ENCODE data around the gene TACC3. TPM values are rescaled to one million over a fixed set of nuclear protein-coding genes. Genes with fewer than 3 reads are reported as not detected.

Gene TACC3
- total and polyA plus RNA-seq, 7 experiments from 2014 or later: 70.5 to 165 (median 123) TPM

GRCh38 chr4:1792158-1792831, 71.0 kb downstream of the TACC3 start:
- ATAC-seq (no peak), DNase-seq (no peak)
- H3K27ac Mint-ChIP-seq: peak overlapping the region in 1 of 9 donors; percentile 56
- no peaks in the 10 kb centered on the region for H3K9me3 ChIP-seq (ENCODE audit: control insufficient read depth in 2 of 3, low read length in 3 of 3)
- intact Hi-C loops (cut with micrococcal nuclease): loop anchor here in 1 of 2 donors (2.0 to 5.0 kb wide), 2 partner anchors 25 to 1280 kb away; partner anchors contain the start of genes HTT and HTT-AS
- peaks cover 0 to 1% (median 0%) of the 10 kb centered on the region in 7 donors for H3K4me1 Mint-ChIP-seq
- H3K4me1 ChIP-seq (ENCODE audit: control insufficient read depth in 2 of 2, insufficient read depth in 2 of 2, low read length in 2 of 2): peaks cover 0 to 5% of the 10 kb centered on the region in 2 donors
- peak overlapping the region in 8 of 10 donors; percentile 34 to 72 (median 46) for H3K4me3 Mint-ChIP-seq
- peaks cover 0 to 12% of the 10 kb centered on the region in 2 donors for H3K27me3 ChIP-seq (ENCODE audit: control insufficient read depth in 2 of 2, insufficient read depth in 2 of 2, low read length in 2 of 2)
- no peaks in the 10 kb centered on the region for H3K36me3 ChIP-seq (ENCODE audit: control insufficient read depth in 2 of 3, insufficient read depth in 3 of 3, low read length in 3 of 3)
- no peaks in the 10 kb centered on the region for H3K9me3 Mint-ChIP-seq
- H3K36me3 Mint-ChIP-seq: no peaks in the 10 kb centered on the region
- H3K4me3 ChIP-seq (ENCODE audit: low read length): no peak overlapping the region
- POLR2A ChIA-PET: no interaction called here
- H3K27ac ChIP-seq (ENCODE audit: low read depth, low read length): no peak overlapping the region
- CTCF ChIA-PET: no interaction called here
- peaks cover 9 to 28% (median 11%) of the 10 kb centered on the region in 5 donors for H3K27me3 Mint-ChIP-seq

- CTCF ChIA-PET: no interaction called here
- H3K27me3 Mint-ChIP-seq: peaks cover 9 to 28% (median 11%) of the 10 kb centered on the region in 5 donors
- peaks cover 0 to 1% (median 0%) of the 10 kb centered on the region in 7 donors for H3K4me1 Mint-ChIP-seq
- ATAC-seq: peak; percentile 90
- H3K27ac Mint-ChIP-seq: peak within 1 kb of the TSS in 1 of 9 donors; percentile 56
- POLR2A ChIA-PET: no interaction called here
- no peaks in the 10 kb centered on the region for H3K9me3 Mint-ChIP-seq
- intact Hi-C loops (cut with micrococcal nuclease): loop anchor here in 1 of 2 donors (2.0 to 5.0 kb wide), 2 partner anchors 26 to 1279 kb away; partner anchors contain the start of genes HTT and HTT-AS
- H3K9me3 ChIP-seq (ENCODE audit: control insufficient read depth in 2 of 3, low read length in 3 of 3): no peaks in the 10 kb centered on the region
- H3K27ac ChIP-seq (ENCODE audit: low read depth, low read length): no peak within 1 kb of the TSS
- H3K4me3 Mint-ChIP-seq: peak within 1 kb of the TSS in 8 of 10 donors; percentile 34 to 72 (median 46)
- H3K4me3 ChIP-seq (ENCODE audit: low read length): no peak within 1 kb of the TSS
- H3K36me3 ChIP-seq (ENCODE audit: control insufficient read depth in 2 of 3, insufficient read depth in 3 of 3, low read length in 3 of 3): no peaks in the 10 kb centered on the region
- DNase-seq: peak in 3 of 9 donors; percentile 16 to 71 (median 31)
- H3K27me3 ChIP-seq (ENCODE audit: control insufficient read depth in 2 of 2, insufficient read depth in 2 of 2, low read length in 2 of 2): peaks cover 0 to 12% of the 10 kb centered on the region in 2 donors
- H3K36me3 Mint-ChIP-seq: no peaks in the 10 kb centered on the region
- peaks cover 0 to 5% of the 10 kb centered on the region in 2 donors for H3K4me1 ChIP-seq (ENCODE audit: control insufficient read depth in 2 of 2, insufficient read depth in 2 of 2, low read length in 2 of 2)
Measured at GRCh38 chr4:1792832-1793495, 71.6 kb downstream of the TACC3 start, which contains the start of gene FGFR3. FGFR3 (plus strand) TSS chr4:1793293; CDS start chr4:1793935, 642 bp downstream.

- H3K4me1 Mint-ChIP-seq: peaks cover 0 to 1% (median 0%) of the 10 kb centered on the region in 7 donors
- no peak overlapping the region for H3K4me3 Mint-ChIP-seq
- intact Hi-C loops (cut with micrococcal nuclease): loop anchor here in 1 of 2 donors (2.0 to 5.0 kb wide), 2 partner anchors 27 to 1279 kb away; partner anchors contain the start of genes HTT and HTT-AS
- H3K9me3 Mint-ChIP-seq: no peaks in the 10 kb centered on the region
- H3K9me3 ChIP-seq (ENCODE audit: control insufficient read depth in 2 of 3, low read length in 3 of 3): no peaks in the 10 kb centered on the region
- no peak overlapping the region for H3K4me3 ChIP-seq (ENCODE audit: low read length)
- H3K27me3 ChIP-seq (ENCODE audit: control insufficient read depth in 2 of 2, insufficient read depth in 2 of 2, low read length in 2 of 2): peaks cover 0 to 12% of the 10 kb centered on the region in 2 donors
- ATAC-seq (peak; percentile 65), DNase-seq (peak in 3 of 9 donors; percentile 24 to 51 (median 30))
- H3K36me3 Mint-ChIP-seq: no peaks in the 10 kb centered on the region
- peaks cover 9 to 28% (median 15%) of the 10 kb centered on the region in 5 donors for H3K27me3 Mint-ChIP-seq
- no peak overlapping the region for H3K27ac Mint-ChIP-seq
- no peak overlapping the region for H3K27ac ChIP-seq (ENCODE audit: low read depth, low read length)
- no peaks in the 10 kb centered on the region for H3K36me3 ChIP-seq (ENCODE audit: control insufficient read depth in 2 of 3, insufficient read depth in 3 of 3, low read length in 3 of 3)
- peaks cover 0 to 5% of the 10 kb centered on the region in 2 donors for H3K4me1 ChIP-seq (ENCODE audit: control insufficient read depth in 2 of 2, insufficient read depth in 2 of 2, low read length in 2 of 2)
- ChIA-PET POLR2A (no interaction called here), CTCF (no interaction called here)
Measured at GRCh38 chr4:1793496-1793840, 72.1 kb downstream of the TACC3 start.

- intact Hi-C loops (cut with micrococcal nuclease): loop anchor here in 1 of 2 donors (2.0 to 5.0 kb wide), 2 partner anchors 27 to 1278 kb away; partner anchors contain the start of genes HTT and HTT-AS
Measured at GRCh38 chr4:1793940-1794808, 72.9 kb downstream of the TACC3 start.

More at GRCh38 chr4:1793940-1794808, 72.9 kb downstream of the TACC3 start:
- no peak overlapping the region for H3K27ac Mint-ChIP-seq
- Histone ChIP-seq H3K9me3 (ENCODE audit: control insufficient read depth in 2 of 3, low read length in 3 of 3) (no peaks in the 10 kb centered on the region), H3K36me3 (ENCODE audit: control insufficient read depth in 2 of 3, insufficient read depth in 3 of 3, low read length in 3 of 3) (no peaks in the 10 kb centered on the region), H3K4me1 (ENCODE audit: control insufficient read depth in 2 of 2, insufficient read depth in 2 of 2, low read length in 2 of 2) (peaks cover 0 to 5% of the 10 kb centered on the region in 2 donors), H3K27ac (ENCODE audit: low read depth, low read length) (no peak overlapping the region), H3K4me3 (ENCODE audit: low read length) (no peak overlapping the region), H3K27me3 (ENCODE audit: control insufficient read depth in 2 of 2, insufficient read depth in 2 of 2, low read length in 2 of 2) (peaks cover 0 to 12% of the 10 kb centered on the region in 2 donors)
- no peaks in the 10 kb centered on the region for H3K9me3 Mint-ChIP-seq
- ChIA-PET CTCF (no interaction called here), POLR2A (interaction anchor here (1.0 kb wide), 1 partner anchor 70 kb away, joined by 4 read pairs; no protein-coding TSS in a partner anchor)
- H3K4me1 Mint-ChIP-seq: peaks cover 0 to 1% (median 0%) of the 10 kb centered on the region in 7 donors
- H3K4me3 Mint-ChIP-seq: peak overlapping the region in 1 of 10 donors; percentile 72
- ATAC-seq: no peak
- no peaks in the 10 kb centered on the region for H3K36me3 Mint-ChIP-seq
- DNase-seq: peak in 1 of 9 donors; percentile 41
- H3K27me3 Mint-ChIP-seq: peaks cover 13 to 28% (median 20%) of the 10 kb centered on the region in 5 donors

Other genes starting within 250 kb of the TACC3 start
- gene FAM53A, start 37.2 kb upstream of the TACC3 start, total RNA-seq: 1 to 10 TPM; 1.2 to 3.6 (median 1.4) TPM
- gene FAM53A, start 37.2 kb upstream of the TACC3 start, polyA plus RNA-seq: 1 to 10 TPM; 2.1 to 2.5 TPM
- gene SLBP, start 9.2 kb upstream of the TACC3 start, total RNA-seq: 100 to 1,000 TPM in 1 of 5 experiments, 10 to 100 TPM in 4; 29.5 to 103 (median 30.3) TPM
- 10 to 100 TPM; 51.1 to 62.1 TPM for gene SLBP, start 9.2 kb upstream of the TACC3 start, polyA plus RNA-seq
- gene TMEM129, start 198 bp upstream of the TACC3 start, total RNA-seq: 10 to 100 TPM; 20.0 to 41.1 (median 26.7) TPM
- gene TMEM129, start 198 bp upstream of the TACC3 start, polyA plus RNA-seq: 10 to 100 TPM; 34.9 to 44.7 TPM
- gene FGFR3, start 71.8 kb downstream of the TACC3 start, total RNA-seq: 1 to 10 TPM in 1 of 5 experiments, not detected in 4; 1.0 TPM
- gene FGFR3, start 71.8 kb downstream of the TACC3 start, polyA plus RNA-seq: not detected
- 10 to 100 TPM; 29.5 to 56.4 (median 36.0) TPM for gene LETM1, start 134.6 kb downstream of the TACC3 start, total RNA-seq
- gene LETM1, start 134.6 kb downstream of the TACC3 start, polyA plus RNA-seq: 10 to 100 TPM in 1 of 2 donors, 1 to 10 TPM in 1; 7.7 to 12.0 TPM
- gene NSD2, start 149.9 kb downstream of the TACC3 start, total RNA-seq: 100 to 1,000 TPM in 1 of 5 experiments, 10 to 100 TPM in 4; 35.4 to 207 (median 38.5) TPM
- 1 to 10 TPM; 2.7 to 7.9 TPM for gene NSD2, start 149.9 kb downstream of the TACC3 start, polyA plus RNA-seq